SJSA1 (cell line): ENCODE results near the gene RWDD3. TPM values are rescaled to one million over a fixed set of nuclear protein-coding genes. Genes with fewer than 3 reads are reported as not detected.

Experiments
- DNase-seq, 2 experiments: peaks; one replicate each; pipeline ENCODE4 v3.0.0-alpha.2; 2015 to 2020; ENCODE audit warnings: low spot score in 2 of 2, low read depth in 1 of 2
- H3K27ac ChIP-seq: fragments of 250-450 bp; sonication (Bioruptor Pico); 2 replicates; pipeline ENCODE4 v1.5.1; 2020; ENCODE audit warnings: mild to moderate bottlenecking, moderate library complexity
- H3K27me3 ChIP-seq: fragments of 250-450 bp; sonication (Bioruptor Pico); replicated peaks from 2 replicates; pipeline ENCODE4 v1.5.1; 2020; ENCODE audit warnings: mild to moderate bottlenecking, moderate library complexity
- H3K36me3 ChIP-seq: fragments of 250-450 bp; sonication (Bioruptor Pico); 2 replicates; pipeline ENCODE4 v1.5.1; 2020; ENCODE audit warnings: mild to moderate bottlenecking
- H3K4me1 ChIP-seq: fragments of 250-450 bp; sonication (Bioruptor Pico); replicated peaks from 2 replicates; pipeline ENCODE4 v1.6.1; 2021; ENCODE audit warnings: mild to moderate bottlenecking
- H3K4me3 ChIP-seq: fragments of 250-450 bp; sonication (Bioruptor Pico); 2 replicates; pipeline ENCODE4 v1.5.1; 2020; ENCODE audit warnings: mild to moderate bottlenecking
- H3K9me3 ChIP-seq: fragments of 250-450 bp; sonication (Bioruptor Pico); replicated peaks from 2 replicates; pipeline ENCODE4 v1.5.1; 2020; ENCODE audit warnings: mild to moderate bottlenecking
- total RNA-seq: library from RNA; depleted of rRNA; stranded (reverse); fragments of >200 nt; shearing (Covaris generic); gene quantifications from 2 replicates; pipeline ENCODE4 v1.2.3, GENCODE V29; 2014

RWDD3 gene
- total RNA-seq, 1 experiment from 2014 or later = 17.8 TPM

GRCh38 chr1:95237981-95238703 is 4.1 kb downstream of the RWDD3 start:
- Histone ChIP-seq H3K36me3 (peaks cover 19% of the 10 kb centered on the region), H3K9me3 (no peaks in the 10 kb centered on the region), H3K4me1 (peaks cover 9% of the 10 kb centered on the region), H3K4me3 (no peak overlapping the region), H3K27me3 (no peaks in the 10 kb centered on the region), H3K27ac (no peak overlapping the region)
- DNase-seq = no peak

GRCh38 chr1:95245029-95245428 is 11.0 kb downstream of the RWDD3 start:
- H3K27me3 ChIP-seq = no peaks in the 10 kb centered on the region
- peaks cover 24% of the 10 kb centered on the region for H3K36me3 ChIP-seq
- H3K9me3 ChIP-seq = peaks cover 1% of the 10 kb centered on the region; the same call in 1 of the 2 replicates
- DNase-seq = no peak
- no peak overlapping the region for H3K27ac ChIP-seq
- no peak overlapping the region for H3K4me3 ChIP-seq
- no peaks in the 10 kb centered on the region for H3K4me1 ChIP-seq

GRCh38 chr1:95246511-95246910 is 12.5 kb downstream of the RWDD3 start:
- H3K4me1 ChIP-seq = no peaks in the 10 kb centered on the region
- DNase-seq = no peak
- H3K36me3 ChIP-seq = peaks cover 22% of the 10 kb centered on the region
- no peak overlapping the region for H3K27ac ChIP-seq
- H3K27me3 ChIP-seq = no peaks in the 10 kb centered on the region
- H3K4me3 ChIP-seq = no peak overlapping the region
- peaks cover 4% of the 10 kb centered on the region; the same call in 1 of the 2 replicates for H3K9me3 ChIP-seq

GRCh38 chr1:95247607-95248006 is 13.6 kb downstream of the RWDD3 start:
- Histone ChIP-seq H3K27me3 (no peaks in the 10 kb centered on the region), H3K4me3 (no peak overlapping the region), H3K9me3 (peaks cover 4% of the 10 kb centered on the region; the same call in 1 of the 2 replicates), H3K27ac (no peak overlapping the region), H3K36me3 (peaks cover 13% of the 10 kb centered on the region), H3K4me1 (no peaks in the 10 kb centered on the region)
- no peak for DNase-seq

GRCh38 chr1:95249916-95250315 is 15.9 kb downstream of the RWDD3 start:
- no peak overlapping the region for H3K4me3 ChIP-seq
- no peak overlapping the region for H3K27ac ChIP-seq
- H3K9me3 ChIP-seq = peaks cover 4% of the 10 kb centered on the region; the same call in 1 of the 2 replicates
- H3K27me3 ChIP-seq = no peaks in the 10 kb centered on the region
- peaks cover 4% of the 10 kb centered on the region; the same call in 1 of the 2 replicates for H3K36me3 ChIP-seq
- H3K4me1 ChIP-seq = no peaks in the 10 kb centered on the region
- no peak for DNase-seq

GRCh38 chr1:95252422-95252821 is 18.4 kb downstream of the RWDD3 start:
- Histone ChIP-seq H3K9me3 (peaks cover 4% of the 10 kb centered on the region; the same call in 1 of the 2 replicates), H3K4me1 (no peaks in the 10 kb centered on the region), H3K27me3 (no peaks in the 10 kb centered on the region), H3K36me3 (no peaks in the 10 kb centered on the region), H3K27ac (no peak overlapping the region), H3K4me3 (no peak overlapping the region)
- DNase-seq = no peak

GRCh38 chr1:95254959-95255358 is 20.9 kb downstream of the RWDD3 start:
- no peak overlapping the region for H3K4me3 ChIP-seq
- no peaks in the 10 kb centered on the region for H3K27me3 ChIP-seq
- H3K27ac ChIP-seq = no peak overlapping the region
- peaks cover 3% of the 10 kb centered on the region; the same call in 1 of the 2 replicates for H3K9me3 ChIP-seq
- no peak for DNase-seq
- H3K36me3 ChIP-seq = no peaks in the 10 kb centered on the region
- H3K4me1 ChIP-seq = no peaks in the 10 kb centered on the region

- no peak for DNase-seq
- Histone ChIP-seq H3K4me3 (no peak overlapping the region), H3K36me3 (no peaks in the 10 kb centered on the region), H3K4me1 (no peaks in the 10 kb centered on the region), H3K27ac (no peak overlapping the region), H3K27me3 (no peaks in the 10 kb centered on the region), H3K9me3 (no peaks in the 10 kb centered on the region)
Measured at GRCh38 chr1:95255826-95256225, 21.8 kb downstream of the RWDD3 start.

GRCh38 chr1:95257758-95258157 is 23.7 kb downstream of the RWDD3 start:
- Histone ChIP-seq H3K27me3 (no peaks in the 10 kb centered on the region), H3K27ac (no peak overlapping the region)
- no peak for DNase-seq

GRCh38 chr1:95259245-95259644 is 25.2 kb downstream of the RWDD3 start:
- no peaks in the 10 kb centered on the region for H3K9me3 ChIP-seq
- H3K27me3 ChIP-seq = no peaks in the 10 kb centered on the region
- no peaks in the 10 kb centered on the region for H3K4me1 ChIP-seq
- no peak overlapping the region for H3K4me3 ChIP-seq
- DNase-seq = no peak
- H3K27ac ChIP-seq = no peak overlapping the region
- no peaks in the 10 kb centered on the region for H3K36me3 ChIP-seq

More at GRCh38 chr1:95257758-95258157, 23.7 kb downstream of the RWDD3 start:
- Histone ChIP-seq H3K9me3 (no peaks in the 10 kb centered on the region), H3K36me3 (no peaks in the 10 kb centered on the region), H3K4me1 (no peaks in the 10 kb centered on the region), H3K4me3 (no peak overlapping the region)

- Histone ChIP-seq H3K27ac (no peak overlapping the region), H3K9me3 (no peaks in the 10 kb centered on the region), H3K4me1 (no peaks in the 10 kb centered on the region), H3K27me3 (no peaks in the 10 kb centered on the region), H3K4me3 (no peak overlapping the region), H3K36me3 (no peaks in the 10 kb centered on the region)
- DNase-seq = no peak
Measured at GRCh38 chr1:95262913-95263312, 28.9 kb downstream of the RWDD3 start.

GRCh38 chr1:95263450-95263849 is 29.4 kb downstream of the RWDD3 start:
- no peaks in the 10 kb centered on the region for H3K27me3 ChIP-seq
- no peak for DNase-seq
- H3K27ac ChIP-seq = no peak overlapping the region
- no peaks in the 10 kb centered on the region for H3K4me1 ChIP-seq
- no peak overlapping the region for H3K4me3 ChIP-seq
- no peaks in the 10 kb centered on the region for H3K9me3 ChIP-seq
- no peaks in the 10 kb centered on the region for H3K36me3 ChIP-seq

- no peaks in the 10 kb centered on the region for H3K36me3 ChIP-seq
- no peak overlapping the region for H3K27ac ChIP-seq
- no peaks in the 10 kb centered on the region for H3K27me3 ChIP-seq
- no peaks in the 10 kb centered on the region for H3K4me1 ChIP-seq
- no peak overlapping the region for H3K4me3 ChIP-seq
- no peak for DNase-seq
- H3K9me3 ChIP-seq = no peaks in the 10 kb centered on the region
Measured at GRCh38 chr1:95265106-95265505, 31.1 kb downstream of the RWDD3 start.

GRCh38 chr1:95276429-95276828 is 42.4 kb downstream of the RWDD3 start:
- H3K4me1 ChIP-seq = no peaks in the 10 kb centered on the region
- H3K9me3 ChIP-seq = no peaks in the 10 kb centered on the region
- no peaks in the 10 kb centered on the region for H3K36me3 ChIP-seq
- 0 out of 2 replicates have a peak, but pooled peaks cover 2% of the 10 kb centered on the region for H3K27me3 ChIP-seq
- no peak for DNase-seq
- H3K4me3 ChIP-seq = no peak overlapping the region
- no peak overlapping the region for H3K27ac ChIP-seq
